ENCODE measurements around the gene SHROOM3.

- TF ChIP-seq, protein P1, sequence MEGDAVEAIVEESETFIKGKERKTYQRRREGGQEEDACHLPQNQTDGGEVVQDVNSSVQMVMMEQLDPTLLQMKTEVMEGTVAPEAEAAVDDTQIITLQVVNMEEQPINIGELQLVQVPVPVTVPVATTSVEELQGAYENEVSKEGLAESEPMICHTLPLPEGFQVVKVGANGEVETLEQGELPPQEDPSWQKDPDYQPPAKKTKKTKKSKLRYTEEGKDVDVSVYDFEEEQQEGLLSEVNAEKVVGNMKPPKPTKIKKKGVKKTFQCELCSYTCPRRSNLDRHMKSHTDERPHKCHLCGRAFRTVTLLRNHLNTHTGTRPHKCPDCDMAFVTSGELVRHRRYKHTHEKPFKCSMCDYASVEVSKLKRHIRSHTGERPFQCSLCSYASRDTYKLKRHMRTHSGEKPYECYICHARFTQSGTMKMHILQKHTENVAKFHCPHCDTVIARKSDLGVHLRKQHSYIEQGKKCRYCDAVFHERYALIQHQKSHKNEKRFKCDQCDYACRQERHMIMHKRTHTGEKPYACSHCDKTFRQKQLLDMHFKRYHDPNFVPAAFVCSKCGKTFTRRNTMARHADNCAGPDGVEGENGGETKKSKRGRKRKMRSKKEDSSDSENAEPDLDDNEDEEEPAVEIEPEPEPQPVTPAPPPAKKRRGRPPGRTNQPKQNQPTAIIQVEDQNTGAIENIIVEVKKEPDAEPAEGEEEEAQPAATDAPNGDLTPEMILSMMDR (IDR thresholded peaks at IDR 0.05): no peak
- no peak for TF ChIP-seq EZH2 (IDR thresholded peaks at IDR 0.05; ENCODE audit: borderline replicate concordance, insufficient read depth, low read depth, low read length, poor library complexity, severe bottlenecking)
Observed at GRCh38 chr4:76677571-76678326, 242.7 kb downstream of the SHROOM3 start.
